Fibroblast of villous mesenchyme (primary cell): Measurements from ENCODE around the gene DUSP1. TPM values are rescaled to one million over a fixed set of nuclear protein-coding genes. Genes with fewer than 3 reads are reported as not detected.

Source experiments
- DNase-seq: peaks from one replicate; pipeline ENCODE4 v3.0.0-alpha.2; 2010; ENCODE audit warnings: low read depth
- H3K4me3 ChIP-seq: 2 replicates; pipeline ENCODE4 v1.5.1; 2011; ENCODE audit warnings: low read depth, mild to moderate bottlenecking, low read length
- CTCF ChIP-seq: IDR thresholded peaks from 2 replicates; pipeline ENCODE4 v1.5.1; 2012; ENCODE audit warnings: low read depth, mild to moderate bottlenecking, low read length; ENCODE audit not compliant: insufficient read depth
- total RNA-seq: library from RNA; depleted of rRNA; stranded (reverse); fragments of >200 nt; gene quantifications from 2 replicates; pipeline ENCODE4 v1.2.3, GENCODE V29; 2012

DUSP1 gene
- total RNA-seq, 1 donor, result 246 TPM

DNA sequence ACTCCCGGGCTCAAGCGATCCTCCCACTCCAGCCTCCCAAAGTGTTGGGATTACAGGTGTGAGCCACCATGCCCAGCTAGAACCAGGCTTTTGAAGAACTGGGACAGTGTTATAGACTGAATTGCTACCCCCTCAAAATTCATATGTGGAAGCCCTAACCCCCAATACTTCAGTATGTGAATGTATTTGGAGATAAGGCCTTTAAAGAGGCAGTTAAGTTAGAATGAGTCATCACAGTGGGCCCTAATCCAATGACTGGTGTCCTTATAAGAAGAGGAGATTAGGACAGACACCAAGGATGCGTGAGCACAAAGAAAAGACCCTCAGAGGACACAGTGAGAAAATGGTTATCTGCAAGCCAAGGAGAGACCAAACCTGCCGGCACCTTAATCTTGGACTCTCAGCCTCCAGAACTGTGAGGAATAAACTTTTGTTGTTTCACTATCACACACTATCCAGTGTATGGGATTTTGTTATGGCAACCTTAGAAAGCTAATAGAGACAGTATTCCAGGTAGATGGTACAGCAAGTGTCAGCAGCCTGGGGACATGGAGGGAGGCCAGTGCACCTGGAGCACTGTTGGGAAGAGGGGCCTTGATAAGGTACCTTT, 31.7 kb upstream of the DUSP1 start:
- no peak overlapping the region for H3K4me3 ChIP-seq
- TF ChIP-seq CTCF, result no peak
- DNase-seq, result peak; percentile 85

GRCh38 chr5:172802112-172802511, 31.1 kb upstream of the DUSP1 start:
- DNase-seq, result no peak
- no peak overlapping the region for H3K4me3 ChIP-seq
- no peak for TF ChIP-seq CTCF

DNA sequence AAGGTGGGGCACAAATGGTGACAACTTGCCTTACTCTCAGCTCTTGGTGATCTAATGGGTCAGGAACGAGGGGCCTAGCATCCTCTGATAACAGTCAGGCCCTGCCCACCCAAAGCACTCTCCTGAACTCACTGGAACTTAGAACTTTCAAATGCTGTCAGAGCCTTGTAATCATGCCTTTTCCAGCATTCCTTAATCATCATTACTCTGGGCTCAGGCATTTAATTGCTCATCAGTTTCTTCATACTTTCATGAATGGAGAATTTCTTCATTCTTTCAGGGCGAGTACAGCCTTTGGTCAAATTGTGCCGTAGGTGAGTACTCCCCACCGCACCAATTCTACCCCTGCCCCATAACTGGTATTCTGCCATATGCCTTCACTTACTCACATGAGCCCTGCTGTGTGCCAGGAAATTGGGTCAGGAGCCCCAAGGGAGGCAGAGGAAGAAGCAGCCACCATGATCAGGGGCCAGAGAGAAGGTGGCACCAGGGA, 30.2 kb upstream of the DUSP1 start:
- peak; percentile 91 for DNase-seq

DNA sequence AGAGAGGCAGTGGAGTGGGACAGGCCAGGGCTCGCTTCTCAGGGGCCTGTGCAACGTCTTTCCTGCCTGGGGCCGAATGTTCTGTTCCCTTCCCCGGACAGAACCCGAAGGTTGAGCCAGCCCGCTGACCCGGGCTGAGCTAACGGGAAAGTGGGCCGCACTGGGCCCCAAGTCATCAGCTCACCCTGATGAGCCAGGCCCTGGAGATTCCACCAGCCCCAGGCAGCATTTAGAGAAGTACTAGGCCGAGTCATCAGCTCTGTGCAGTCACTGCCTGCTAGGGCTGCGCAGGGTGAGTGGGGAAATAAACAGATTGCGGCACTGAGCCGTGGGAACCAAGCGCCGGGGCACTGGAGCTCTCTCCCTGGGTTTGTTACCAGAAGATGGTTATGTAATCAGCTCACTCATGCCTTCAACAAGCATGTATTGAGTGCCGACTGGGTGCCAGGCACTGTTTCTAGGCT, 29.1 kb upstream of the DUSP1 start:
- no peak overlapping the region for H3K4me3 ChIP-seq
- peak; percentile 99 for DNase-seq
- no peak for TF ChIP-seq CTCF

More for the DNA sequence above, 30.2 kb upstream of the DUSP1 start:
- TF ChIP-seq CTCF, result no peak
- no peak overlapping the region for H3K4me3 ChIP-seq

- no peak overlapping the region for H3K4me3 ChIP-seq
- no peak for DNase-seq
- no peak for TF ChIP-seq CTCF
Observed at GRCh38 chr5:172799416-172799815, 28.4 kb upstream of the DUSP1 start.

DNA sequence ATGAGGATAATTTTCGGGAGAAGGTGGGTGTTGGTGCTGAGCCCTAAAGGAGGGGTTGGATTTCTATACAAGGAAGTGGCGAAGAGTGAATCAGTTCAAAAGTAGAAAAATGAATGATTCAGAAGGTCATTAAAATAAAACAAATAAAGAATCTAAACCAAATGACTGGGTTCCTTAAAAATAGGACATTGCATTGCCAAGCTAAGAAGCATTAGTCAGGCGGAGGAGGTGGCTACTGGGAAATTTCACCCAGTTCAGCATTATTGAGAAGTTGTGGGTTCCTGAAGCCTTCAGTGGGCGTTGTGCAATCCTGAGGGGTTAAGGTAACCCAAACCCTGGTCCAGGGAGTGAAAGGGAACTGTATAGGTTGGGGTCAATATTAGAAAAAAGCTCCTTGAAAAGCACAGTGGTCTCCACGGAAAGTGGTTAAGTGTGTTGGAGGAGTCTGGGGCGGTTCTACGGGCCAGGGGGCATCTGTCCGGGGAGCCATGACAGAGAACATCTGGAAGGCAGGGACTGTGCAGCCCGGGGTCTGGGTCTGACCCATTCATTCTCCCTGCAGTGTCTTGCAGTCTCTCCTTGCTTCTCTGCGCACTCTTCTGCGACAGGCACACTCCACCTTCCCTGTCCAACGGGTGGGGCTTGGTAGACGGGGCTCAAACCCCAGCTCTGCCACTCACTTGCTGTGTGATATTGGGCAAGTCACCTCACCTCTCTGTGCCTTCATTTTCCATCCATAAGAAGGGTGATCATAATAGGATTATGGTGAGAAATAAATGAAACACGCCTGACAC, 27.6 kb upstream of the DUSP1 start:
- DNase-seq, result peak; percentile 94
- TF ChIP-seq CTCF, result no peak
- no peak overlapping the region for H3K4me3 ChIP-seq
